Measurements from ENCODE around the gene LRRFIP1.

The LRRFIP1 gene

DNA sequence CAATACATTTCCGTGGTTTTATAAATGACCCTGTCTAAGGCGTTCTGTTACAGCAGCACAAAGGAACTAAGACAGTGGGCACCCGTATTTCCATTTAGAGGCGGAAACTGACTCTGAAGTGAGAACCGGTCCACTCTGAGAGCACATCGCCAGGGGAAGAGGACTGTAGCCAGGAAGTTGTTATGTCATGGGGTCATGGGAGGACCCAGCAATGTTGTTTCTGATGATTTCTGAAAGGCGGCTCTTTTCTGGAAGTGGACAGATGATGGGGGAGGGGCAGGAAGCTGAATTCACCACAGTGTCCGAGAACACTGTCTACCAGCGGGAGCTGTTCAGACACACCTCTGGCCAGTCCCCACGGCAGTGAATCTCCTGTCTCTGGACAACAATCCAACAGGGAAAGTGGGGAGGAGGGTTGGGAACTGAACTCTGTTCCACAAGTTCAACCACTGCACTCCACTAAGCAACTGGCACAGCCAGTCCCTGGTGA, 2.1 kb upstream of the LRRFIP1 start:
- TF ChIP-seq, protein P1, sequence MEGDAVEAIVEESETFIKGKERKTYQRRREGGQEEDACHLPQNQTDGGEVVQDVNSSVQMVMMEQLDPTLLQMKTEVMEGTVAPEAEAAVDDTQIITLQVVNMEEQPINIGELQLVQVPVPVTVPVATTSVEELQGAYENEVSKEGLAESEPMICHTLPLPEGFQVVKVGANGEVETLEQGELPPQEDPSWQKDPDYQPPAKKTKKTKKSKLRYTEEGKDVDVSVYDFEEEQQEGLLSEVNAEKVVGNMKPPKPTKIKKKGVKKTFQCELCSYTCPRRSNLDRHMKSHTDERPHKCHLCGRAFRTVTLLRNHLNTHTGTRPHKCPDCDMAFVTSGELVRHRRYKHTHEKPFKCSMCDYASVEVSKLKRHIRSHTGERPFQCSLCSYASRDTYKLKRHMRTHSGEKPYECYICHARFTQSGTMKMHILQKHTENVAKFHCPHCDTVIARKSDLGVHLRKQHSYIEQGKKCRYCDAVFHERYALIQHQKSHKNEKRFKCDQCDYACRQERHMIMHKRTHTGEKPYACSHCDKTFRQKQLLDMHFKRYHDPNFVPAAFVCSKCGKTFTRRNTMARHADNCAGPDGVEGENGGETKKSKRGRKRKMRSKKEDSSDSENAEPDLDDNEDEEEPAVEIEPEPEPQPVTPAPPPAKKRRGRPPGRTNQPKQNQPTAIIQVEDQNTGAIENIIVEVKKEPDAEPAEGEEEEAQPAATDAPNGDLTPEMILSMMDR (IDR thresholded peaks at IDR 0.05; ENCODE audit: insufficient read depth, low read depth, low read length, missing control alignments): no peak
- H3K4me3 ChIP-seq (ENCODE audit: low read depth, low read length): no peak overlapping the region
- no peak for DNase-seq (ENCODE audit: low read depth)

DNA sequence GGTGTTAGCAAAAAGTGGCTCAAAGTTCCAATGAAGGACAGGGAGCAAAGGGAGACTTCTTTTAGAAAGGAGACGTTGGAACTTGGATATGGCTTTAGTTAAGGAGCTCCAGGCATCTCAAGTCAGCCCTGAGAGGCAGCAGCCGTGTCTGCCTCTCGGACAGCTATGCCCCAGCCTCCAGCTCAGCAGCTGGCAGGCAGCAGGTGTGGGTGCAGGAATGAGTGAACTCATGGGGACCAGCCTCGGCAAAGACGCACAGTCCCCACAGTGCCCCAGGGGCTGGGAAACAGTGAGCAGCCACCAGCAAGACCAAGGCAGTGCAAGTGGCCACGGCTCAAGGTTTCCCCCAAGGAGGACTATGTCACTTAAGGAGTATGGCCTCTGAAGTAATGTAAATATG, 1.6 kb upstream of the LRRFIP1 start:
- TF ChIP-seq, protein P1 (IDR thresholded peaks at IDR 0.05; ENCODE audit: insufficient read depth, low read depth, low read length, missing control alignments): no peak
- DNase-seq (ENCODE audit: low read depth): no peak
- H3K4me3 ChIP-seq (ENCODE audit: low read depth, low read length): no peak overlapping the region

DNA sequence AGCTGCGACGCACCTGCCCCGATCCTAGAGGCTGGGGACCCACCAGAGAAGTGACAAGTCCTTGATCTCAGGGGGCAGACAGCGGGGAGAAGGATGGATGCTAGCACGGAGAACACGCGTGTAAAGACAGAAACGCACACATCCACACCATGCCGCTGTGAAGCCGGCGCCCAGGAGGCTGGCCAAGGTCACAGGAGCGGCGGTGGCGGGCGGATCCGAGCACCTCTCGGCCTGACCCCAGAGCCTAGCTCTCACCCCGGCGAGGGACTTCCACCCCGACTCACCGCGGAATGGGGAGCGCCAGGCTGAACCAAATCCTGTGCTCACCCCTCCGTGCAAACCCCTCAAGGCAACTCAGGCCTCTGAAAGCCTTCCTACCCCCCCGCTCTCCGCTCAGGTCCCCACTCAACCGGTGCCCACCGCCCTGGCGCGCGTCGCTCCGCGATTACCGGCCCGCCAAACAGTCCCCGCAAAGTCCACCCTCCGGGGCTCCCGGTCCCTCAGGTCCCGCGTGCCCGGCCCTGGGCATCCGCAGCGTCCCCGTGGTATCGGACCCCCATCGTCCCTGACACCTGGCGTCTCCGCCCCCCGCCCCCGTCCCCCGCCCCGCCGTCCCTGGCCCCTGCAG, 460 bp upstream of the LRRFIP1 start:
- no peak for DNase-seq (ENCODE audit: low read depth)
- TF ChIP-seq, protein P1 (IDR thresholded peaks at IDR 0.05; ENCODE audit: insufficient read depth, low read depth, low read length, missing control alignments): no peak
- no peak overlapping the region for H3K4me3 ChIP-seq (ENCODE audit: low read depth, low read length)

DNA sequence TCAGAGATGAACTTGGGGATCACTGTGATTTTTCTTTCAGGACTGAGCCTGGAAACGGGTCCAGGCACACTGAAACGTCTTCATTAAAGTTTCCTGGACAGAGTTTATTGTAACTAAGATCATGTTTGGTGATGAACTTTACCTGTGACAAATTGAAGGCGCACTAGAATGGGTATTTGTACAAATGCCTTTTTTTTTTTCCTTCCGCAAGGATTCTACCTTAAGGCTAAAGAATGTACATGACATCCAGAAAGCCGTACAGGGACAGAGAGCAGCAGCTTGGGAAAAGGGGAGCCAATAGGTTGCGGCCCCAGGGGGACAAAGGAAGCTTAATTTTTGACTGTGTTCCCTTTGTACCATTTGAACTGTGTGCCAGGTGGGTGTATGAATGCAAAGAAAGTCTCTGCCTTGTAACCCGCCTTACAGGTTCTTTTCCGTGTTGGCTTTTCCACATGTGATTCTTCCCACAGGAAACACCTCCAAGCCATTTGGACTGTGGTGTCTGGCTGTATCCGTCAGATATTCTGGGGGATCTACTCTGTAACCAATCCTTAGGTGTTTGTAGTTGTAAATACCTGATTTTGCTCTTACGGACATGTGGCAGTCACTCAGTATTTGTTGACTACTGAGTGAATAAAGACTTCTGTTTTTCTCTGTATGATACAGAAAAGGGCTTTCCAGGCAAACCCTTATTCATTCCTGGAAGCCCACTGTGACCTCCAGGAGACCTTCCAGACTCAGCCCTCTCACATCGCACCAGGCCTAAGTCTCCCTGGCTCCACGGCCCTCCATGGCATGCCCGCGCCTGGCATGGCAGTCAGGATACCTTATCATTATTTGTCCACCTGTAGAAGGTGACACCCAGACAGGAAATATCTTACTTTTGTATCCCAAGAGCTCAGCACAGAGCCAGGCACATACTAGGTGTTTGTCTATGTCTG, 1.1 kb downstream of the LRRFIP1 start:
- H3K4me3 ChIP-seq (ENCODE audit: low read depth, low read length): no peak overlapping the region
- no peak for DNase-seq (ENCODE audit: low read depth)
- TF ChIP-seq, protein P1 (IDR thresholded peaks at IDR 0.05; ENCODE audit: insufficient read depth, low read depth, low read length, missing control alignments): no peak

DNA sequence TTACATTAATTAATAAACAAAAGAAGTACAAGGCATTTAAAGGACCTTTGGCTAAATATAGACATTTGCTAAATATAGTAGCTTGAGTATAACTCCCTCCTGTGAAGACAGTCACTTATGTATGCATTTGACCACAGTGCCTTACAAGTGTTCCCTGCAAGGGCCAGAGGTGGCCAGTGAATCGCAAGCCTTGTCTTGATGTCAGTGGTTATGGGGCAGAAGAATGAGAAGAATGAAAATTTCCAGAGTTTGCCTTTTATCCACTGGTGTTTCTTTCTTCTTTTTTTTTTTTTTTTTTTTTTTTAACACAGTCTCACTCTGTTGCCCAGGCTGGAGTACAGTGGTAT, 1.8 kb downstream of the LRRFIP1 start:
- no peak for DNase-seq (ENCODE audit: low read depth)
- TF ChIP-seq, protein P1 (IDR thresholded peaks at IDR 0.05; ENCODE audit: insufficient read depth, low read depth, low read length, missing control alignments): no peak
- no peak overlapping the region for H3K4me3 ChIP-seq (ENCODE audit: low read depth, low read length)

DNA sequence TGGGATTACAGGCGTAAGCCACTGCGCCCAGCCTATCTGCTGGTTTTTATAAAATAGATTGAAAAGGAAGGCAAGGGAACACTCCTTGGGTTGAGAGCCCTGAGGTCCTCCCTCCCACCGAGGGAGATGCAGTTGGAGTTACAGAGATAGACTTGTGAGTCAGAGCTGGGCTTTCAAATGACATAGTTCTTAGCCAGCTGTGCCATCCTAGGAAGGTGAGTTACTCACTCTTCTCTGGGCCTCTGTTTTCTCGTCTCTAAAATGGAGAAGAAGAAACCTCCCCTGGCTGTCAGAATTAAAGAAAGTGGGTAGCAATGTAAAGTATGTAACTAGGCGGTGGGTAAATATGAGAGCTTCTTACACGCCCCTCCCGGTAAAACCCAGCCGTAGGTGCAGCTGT, 2.4 kb downstream of the LRRFIP1 start:
- DNase-seq (ENCODE audit: low read depth): no peak
- TF ChIP-seq, protein P1 (IDR thresholded peaks at IDR 0.05; ENCODE audit: insufficient read depth, low read depth, low read length, missing control alignments): no peak

More for the DNA sequence above, 2.4 kb downstream of the LRRFIP1 start:
- no peak overlapping the region for H3K4me3 ChIP-seq (ENCODE audit: low read depth, low read length)
